ENCODE results near the gene BMP8B. TPM values are rescaled to one million over a fixed set of nuclear protein-coding genes. Genes with fewer than 3 reads are reported as not detected.
"Not testable (repeated sequence)": the region's sequence is repeated elsewhere in the genome, so short reads cannot be mapped to it uniquely, and the experiment has no call there.

Gene BMP8B
- total RNA-seq, 4 donors from 2014 or later: 0.12 to 0.31 (median 0.15) TPM; not detected in 1

- DNase-seq (no peak), ATAC-seq (no peak)
- Histone ChIP-seq H3K4me1 (peaks cover 4 to 6% of the 10 kb centered on the region in 2 donors), H3K4me3 (no peak overlapping the region), H3K9me3 (no peaks in the 10 kb centered on the region), H3K27ac (no peak overlapping the region), H3K36me3 (no peaks in the 10 kb centered on the region), H3K27me3 (no peaks in the 10 kb centered on the region)
- TF ChIP-seq CTCF (IDR thresholded peaks at IDR 0.05 in 4 of 5, conservative IDR thresholded peaks at IDR 0.05 in 1 of 5) (no peak), POLR2A (IDR thresholded peaks at IDR 0.05) (no peak)
- intact Hi-C loops (cut with DNase I; ENCODE audit: low total_unique reads) (no loop called here), in situ Hi-C loops (cut with MboI; ENCODE audit: low sequenced_read_pairs in 4 of 4) (loop anchor here in 1 of 4 donors (10.0 kb wide), 1 partner anchor 191 kb away; no protein-coding TSS in a partner anchor)
Measured at GRCh38 chr1:39795651-39796050, 7.0 kb upstream of the BMP8B start.

- Histone ChIP-seq H3K27me3 (peaks cover 14 to 19% (median 15%) of the 10 kb centered on the region in 3 donors), H3K4me1 (no peaks in the 10 kb centered on the region), H3K27ac (no peak overlapping the region), H3K4me3 (no peak overlapping the region), H3K36me3 (no peaks in the 10 kb centered on the region), H3K9me3 (no peaks in the 10 kb centered on the region)
- intact Hi-C loops (cut with DNase I; ENCODE audit: low total_unique reads) (no loop called here), in situ Hi-C loops (cut with MboI; ENCODE audit: low sequenced_read_pairs in 4 of 4) (loop anchor here in 1 of 4 donors (10.0 kb wide), 1 partner anchor 187 kb away; no protein-coding TSS in a partner anchor)
- DNase-seq (no peak), ATAC-seq (no peak)
- TF ChIP-seq POLR2A (IDR thresholded peaks at IDR 0.05): no peak
- no peak for TF ChIP-seq CTCF (IDR thresholded peaks at IDR 0.05 in 4 of 5, conservative IDR thresholded peaks at IDR 0.05 in 1 of 5)
Measured at GRCh38 chr1:39791838-39792237, 3.2 kb upstream of the BMP8B start.

- ATAC-seq: peak in 1 of 2 donors; percentile 16
- Histone ChIP-seq H3K27ac (no peak overlapping the region), H3K4me3 (peak overlapping the region in 3 of 4 donors; percentile 40 to 55 (median 47)), H3K36me3 (no peaks in the 10 kb centered on the region), H3K9me3 (no peaks in the 10 kb centered on the region), H3K27me3 (peaks cover 14 to 19% (median 15%) of the 10 kb centered on the region in 3 donors), H3K4me1 (no peaks in the 10 kb centered on the region)
- intact Hi-C loops (cut with DNase I; ENCODE audit: low total_unique reads) (no loop called here), in situ Hi-C loops (cut with MboI; ENCODE audit: low sequenced_read_pairs in 4 of 4) (loop anchor here in 1 of 4 donors (10.0 kb wide), 1 partner anchor 185 kb away; no protein-coding TSS in a partner anchor)
- no peak for DNase-seq
- TF ChIP-seq POLR2A (IDR thresholded peaks at IDR 0.05) (no peak), CTCF (IDR thresholded peaks at IDR 0.05 in 4 of 5, conservative IDR thresholded peaks at IDR 0.05 in 1 of 5) (no peak)
Measured at GRCh38 chr1:39789571-39790110, 976 bp upstream of the BMP8B start.

GRCh38 chr1:39788426-39788757 is 273 bp downstream of the BMP8B start:
- Histone ChIP-seq H3K36me3 (no peaks in the 10 kb centered on the region), H3K4me3 (peak overlapping the region; percentile 40 to 55 (median 46)), H3K27me3 (peaks cover 14 to 19% (median 15%) of the 10 kb centered on the region in 3 donors), H3K27ac (no peak overlapping the region), H3K4me1 (no peaks in the 10 kb centered on the region), H3K9me3 (no peaks in the 10 kb centered on the region)
- ATAC-seq (peak in 1 of 2 donors; percentile 9), DNase-seq (no peak)
- in situ Hi-C loops (cut with MboI; ENCODE audit: low sequenced_read_pairs in 4 of 4): no loop called here
- TF ChIP-seq POLR2A (IDR thresholded peaks at IDR 0.05) (no peak), CTCF (IDR thresholded peaks at IDR 0.05 in 4 of 5, conservative IDR thresholded peaks at IDR 0.05 in 1 of 5) (no peak)
- intact Hi-C loops (cut with DNase I; ENCODE audit: low total_unique reads): no loop called here

GRCh38 chr1:39787964-39788363 is 701 bp downstream of the BMP8B start:
- H3K27me3 ChIP-seq: peaks cover 14 to 19% (median 15%) of the 10 kb centered on the region in 3 donors
- H3K4me1 ChIP-seq; H3K27ac ChIP-seq; DNase-seq; H3K9me3 ChIP-seq; H3K36me3 ChIP-seq; H3K4me3 ChIP-seq; intact Hi-C loops (cut with DNase I; ENCODE audit: low total_unique reads); ATAC-seq; in situ Hi-C loops (cut with MboI; ENCODE audit: low sequenced_read_pairs in 4 of 4): not testable (repeated sequence)

Data from gastrocnemius medialis (tissue), 4 donors.